Mucosa of descending colon (tissue), 3 donors: ENCODE measurements around the gene SLCO1C1. TPM values are rescaled to one million over a fixed set of nuclear protein-coding genes. Genes with fewer than 3 reads are reported as not detected.

Experiments
- ATAC-seq: fragments of 200-7000 bp; cut with Tn5 transposase; one replicate; pipeline ENCODE4 v1.9.1; 2020; ENCODE audit warnings: mild to moderate bottlenecking, moderate library complexity
- DNase-seq, 3 donors: peaks; one replicate each; pipeline ENCODE4 v3.0.0-alpha.2; 2020
- H3K36me3 ChIP-seq: fragments of 200-600 bp; one replicate; pipeline ENCODE4 v1.8.0; 2021; ENCODE audit warnings: low read depth, mild to moderate bottlenecking
- H3K4me1 ChIP-seq: fragments of 200-600 bp; one replicate; pipeline ENCODE4 v1.8.0; 2021; ENCODE audit warnings: low read depth, mild to moderate bottlenecking
- H3K4me3 ChIP-seq: fragments of 200-600 bp; one replicate; pipeline ENCODE4 v1.8.0; 2021; ENCODE audit warnings: mild to moderate bottlenecking
- H3K9me3 ChIP-seq: fragments of 200-600 bp; one replicate; pipeline ENCODE4 v1.8.0; 2021; ENCODE audit warnings: mild to moderate bottlenecking
- intact Hi-C, 2 donors: fragments of 100-400 bp; cut with DNase I in 1 of 2; cut with micrococcal nuclease in 1 of 2; formaldehyde crosslinking; loops; one replicate each; pipeline versions ENCODE4 v1.11.0 to v1.11.1; 2022; cut with DNase I, micrococcal nuclease
- total RNA-seq, 3 donors: library from RNA; stranded (reverse); fragmentation: NEBNext Ultra II Directional in 2 of 3; extraction: Animal tissue kit (Norgen Biotek cat#: 25700) in 2 of 3; gene quantifications; one replicate each; pipeline versions ENCODE4 v1.2.1 to v1.2.4, GENCODE V29; 2021 to 2023
- TF ChIP-seq, protein P1 (sequence below): fragments of 200-600 bp; IDR thresholded peaks from one replicate; pipeline ENCODE4 v1.8.0; 2022; ENCODE audit warnings: antibody characterized with exemption, mild to moderate bottlenecking
- donor health status: DM: no; HTN: no; CAD: no; lungs with moderate emphysema.
- donor health status: DM: no; HTN: no; CAD: no.
- donor health status: DM: no; HTN: yes; CAD: no.

SLCO1C1 gene
- total RNA-seq, 3 donors from 2014 or later: 1.6 to 2.4 (median 2.1) TPM

DNA sequence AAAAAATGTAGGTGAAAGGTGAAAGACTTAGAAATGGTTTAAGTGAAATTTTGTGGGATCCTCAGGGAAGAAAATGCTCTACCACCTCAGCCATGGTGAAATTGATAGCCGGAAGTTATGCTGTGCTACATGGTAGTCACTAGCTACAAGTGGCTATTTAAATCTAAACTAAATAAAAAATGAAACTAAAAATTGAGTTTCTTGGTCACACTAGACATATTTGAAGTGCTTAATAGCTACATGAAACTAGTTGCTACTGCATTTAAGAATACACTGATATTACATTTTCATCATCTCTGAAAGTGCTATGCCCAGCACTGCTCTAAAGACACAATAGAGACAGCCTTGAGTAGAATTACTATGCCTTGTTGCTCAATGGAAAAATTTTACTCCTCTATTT, 105.0 kb downstream of the SLCO1C1 start:
- intact Hi-C loops: no loop called here
- H3K36me3 ChIP-seq: no peaks in the 10 kb centered on the region
- no peak for DNase-seq
- H3K9me3 ChIP-seq: no peaks in the 10 kb centered on the region
- ATAC-seq: no peak
- no peak overlapping the region for H3K4me3 ChIP-seq
- TF ChIP-seq, protein P1, sequence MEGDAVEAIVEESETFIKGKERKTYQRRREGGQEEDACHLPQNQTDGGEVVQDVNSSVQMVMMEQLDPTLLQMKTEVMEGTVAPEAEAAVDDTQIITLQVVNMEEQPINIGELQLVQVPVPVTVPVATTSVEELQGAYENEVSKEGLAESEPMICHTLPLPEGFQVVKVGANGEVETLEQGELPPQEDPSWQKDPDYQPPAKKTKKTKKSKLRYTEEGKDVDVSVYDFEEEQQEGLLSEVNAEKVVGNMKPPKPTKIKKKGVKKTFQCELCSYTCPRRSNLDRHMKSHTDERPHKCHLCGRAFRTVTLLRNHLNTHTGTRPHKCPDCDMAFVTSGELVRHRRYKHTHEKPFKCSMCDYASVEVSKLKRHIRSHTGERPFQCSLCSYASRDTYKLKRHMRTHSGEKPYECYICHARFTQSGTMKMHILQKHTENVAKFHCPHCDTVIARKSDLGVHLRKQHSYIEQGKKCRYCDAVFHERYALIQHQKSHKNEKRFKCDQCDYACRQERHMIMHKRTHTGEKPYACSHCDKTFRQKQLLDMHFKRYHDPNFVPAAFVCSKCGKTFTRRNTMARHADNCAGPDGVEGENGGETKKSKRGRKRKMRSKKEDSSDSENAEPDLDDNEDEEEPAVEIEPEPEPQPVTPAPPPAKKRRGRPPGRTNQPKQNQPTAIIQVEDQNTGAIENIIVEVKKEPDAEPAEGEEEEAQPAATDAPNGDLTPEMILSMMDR: no peak
- no peaks in the 10 kb centered on the region for H3K4me1 ChIP-seq

DNA sequence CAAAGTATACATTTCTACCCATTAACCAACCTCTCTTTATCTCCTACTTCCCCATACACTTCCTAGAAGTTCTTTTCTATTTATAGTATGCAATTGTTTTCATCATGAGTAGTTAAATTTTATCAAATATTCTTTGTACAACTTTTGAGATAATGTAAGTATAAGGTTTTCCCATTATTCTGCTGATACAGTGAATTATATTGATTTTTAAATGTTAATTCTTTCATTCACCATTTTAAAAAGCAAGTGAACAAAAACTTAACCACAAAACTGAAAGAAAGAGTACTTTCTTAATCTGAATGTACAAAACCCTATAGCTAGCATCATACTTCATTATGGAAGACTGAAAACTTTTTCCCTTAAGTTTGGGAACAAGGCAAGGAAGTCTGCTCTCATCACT, 105.9 kb downstream of the SLCO1C1 start:
- Histone ChIP-seq H3K4me3 (no peak overlapping the region), H3K36me3 (no peaks in the 10 kb centered on the region), H3K4me1 (no peaks in the 10 kb centered on the region), H3K9me3 (no peaks in the 10 kb centered on the region)
- ATAC-seq: no peak
- no peak for DNase-seq
- intact Hi-C loops: no loop called here
- TF ChIP-seq, protein P1: no peak

Other genes with a start within 250 kb of the SLCO1C1 start
- gene SLCO1B3, start 115.4 kb downstream of the SLCO1C1 start, total RNA-seq: under 1 TPM in 1 of 3 donors, not detected in 2; 0.72 TPM